RCC 7860 (cell line): ENCODE measurements around the gene LRRC32.

Experiments used
- DNase-seq: peaks from one replicate; pipeline ENCODE4 v3.0.0-alpha.2; 2015; ENCODE audit warnings: low spot score
- FAIRE-seq: peaks from 2 replicates; lab custom pipeline; 2012; peaks lifted over from hg19 to GRCh38; lab: Jason Lieb, UNC

LRRC32 gene, protein sequence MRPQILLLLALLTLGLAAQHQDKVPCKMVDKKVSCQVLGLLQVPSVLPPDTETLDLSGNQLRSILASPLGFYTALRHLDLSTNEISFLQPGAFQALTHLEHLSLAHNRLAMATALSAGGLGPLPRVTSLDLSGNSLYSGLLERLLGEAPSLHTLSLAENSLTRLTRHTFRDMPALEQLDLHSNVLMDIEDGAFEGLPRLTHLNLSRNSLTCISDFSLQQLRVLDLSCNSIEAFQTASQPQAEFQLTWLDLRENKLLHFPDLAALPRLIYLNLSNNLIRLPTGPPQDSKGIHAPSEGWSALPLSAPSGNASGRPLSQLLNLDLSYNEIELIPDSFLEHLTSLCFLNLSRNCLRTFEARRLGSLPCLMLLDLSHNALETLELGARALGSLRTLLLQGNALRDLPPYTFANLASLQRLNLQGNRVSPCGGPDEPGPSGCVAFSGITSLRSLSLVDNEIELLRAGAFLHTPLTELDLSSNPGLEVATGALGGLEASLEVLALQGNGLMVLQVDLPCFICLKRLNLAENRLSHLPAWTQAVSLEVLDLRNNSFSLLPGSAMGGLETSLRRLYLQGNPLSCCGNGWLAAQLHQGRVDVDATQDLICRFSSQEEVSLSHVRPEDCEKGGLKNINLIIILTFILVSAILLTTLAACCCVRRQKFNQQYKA

DNA sequence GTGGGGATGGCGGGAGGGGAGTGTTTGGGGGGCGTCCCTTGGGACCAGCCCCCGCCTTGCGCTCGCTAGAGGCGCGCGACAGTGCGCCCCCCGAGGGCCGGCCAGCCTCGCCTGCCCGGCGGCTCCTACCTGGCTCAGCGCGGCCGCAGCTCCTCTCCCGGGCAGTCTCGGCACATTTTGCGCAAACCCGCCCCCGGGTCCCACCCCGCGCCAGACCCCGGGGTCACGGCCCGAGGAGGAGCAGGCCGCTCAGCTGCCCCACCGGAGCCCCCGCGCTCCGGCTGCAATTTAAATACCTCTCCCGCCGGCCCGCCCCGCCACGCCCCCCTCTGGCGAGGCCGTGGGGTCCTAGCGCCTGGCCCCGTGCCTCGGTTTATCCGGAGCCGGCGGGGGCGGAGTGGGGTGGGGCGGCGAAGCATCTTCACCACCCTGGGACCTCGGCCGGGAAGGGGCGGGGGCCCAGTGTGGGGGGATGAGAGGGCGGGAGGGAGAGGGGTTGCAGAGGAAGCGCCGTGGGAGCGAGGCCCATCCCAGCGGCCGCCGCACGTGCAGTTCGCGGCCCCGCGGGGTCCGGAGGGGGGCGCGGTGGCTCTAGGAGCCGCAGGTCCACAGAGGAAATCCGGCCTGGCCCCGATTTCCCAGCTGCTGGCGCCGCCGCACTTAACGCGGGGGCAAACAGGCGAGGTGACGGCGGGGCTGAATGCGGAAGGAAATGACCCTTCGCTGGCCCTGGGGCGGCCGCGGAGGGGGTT is at the start of gene LRRC32:
Gene LRRC32, minus strand, starts transcription at position 263 of the 752 bp plus-strand sequence. CDS start 4,793 bp downstream, outside the sequence.
- FAIRE-seq (no peak), DNase-seq (no peak)

DNA sequence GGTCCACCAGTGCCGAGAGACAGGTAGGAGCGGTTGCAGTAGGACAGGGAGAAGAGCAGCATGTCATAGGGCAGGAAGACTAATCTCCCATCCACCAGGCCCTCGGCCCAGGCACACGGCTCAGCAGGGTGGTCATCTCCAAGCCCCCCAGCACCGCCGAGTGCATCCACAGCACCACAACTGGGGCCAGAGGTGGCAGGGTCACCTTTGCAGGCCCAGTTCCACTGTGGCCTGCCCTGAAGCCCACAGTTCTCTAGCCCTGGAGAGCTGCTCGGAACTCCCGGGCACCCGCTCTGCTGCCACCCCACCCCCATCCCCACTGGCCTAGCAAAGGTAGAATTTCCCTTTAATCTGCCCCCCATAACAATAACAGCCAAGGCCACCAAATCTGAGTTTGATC is 49.1 kb upstream of the LRRC32 start:
- no peak for DNase-seq
- FAIRE-seq, result no peak

DNA sequence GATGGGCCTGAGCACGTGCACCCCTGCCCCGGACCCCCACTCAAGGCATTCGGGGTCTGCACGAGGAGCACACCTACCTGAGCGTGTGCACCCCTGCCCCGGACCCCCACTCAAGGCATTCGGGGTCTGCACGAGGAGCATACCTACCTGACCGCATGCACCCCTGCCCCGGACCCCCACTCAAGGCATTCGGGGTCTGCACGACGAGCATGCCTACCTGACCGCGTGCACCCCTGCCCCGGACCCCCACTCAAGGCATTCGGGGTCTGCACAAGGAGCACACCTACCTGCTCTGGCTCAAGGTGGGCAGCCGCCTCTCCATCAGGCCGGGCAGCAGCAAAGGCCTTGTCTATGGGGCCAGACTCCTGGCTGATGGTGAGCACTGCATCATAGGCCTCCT is 48.7 kb upstream of the LRRC32 start:
- no peak for FAIRE-seq
- no peak for DNase-seq

GRCh38 chr11:76717816-76718215 is 47.3 kb upstream of the LRRC32 start:
- DNase-seq (no peak), FAIRE-seq (no peak)

- DNase-seq (no peak), FAIRE-seq (no peak)
Measured at GRCh38 chr11:76717369-76717768, 46.8 kb upstream of the LRRC32 start.

DNA sequence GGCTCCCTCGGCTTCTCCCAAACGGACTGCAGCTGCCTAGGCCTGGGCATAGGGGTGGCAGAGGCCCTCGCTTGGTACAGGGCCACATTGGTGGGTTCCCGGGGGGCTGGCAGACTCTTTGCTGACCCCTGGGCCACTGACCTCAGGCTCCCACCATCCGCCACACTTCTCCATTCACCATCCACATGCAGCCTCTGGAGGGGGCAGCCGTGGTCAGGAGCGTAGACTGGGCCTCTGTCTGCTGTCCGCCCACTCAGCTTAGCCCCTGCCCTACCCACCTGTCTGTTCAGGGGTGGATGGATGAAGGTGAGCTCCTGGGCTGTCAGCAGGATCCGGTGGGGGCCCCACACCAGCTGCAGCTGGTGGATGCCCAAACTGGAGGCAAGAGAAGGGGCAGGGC is 45.7 kb upstream of the LRRC32 start:
- no peak for FAIRE-seq

DNA sequence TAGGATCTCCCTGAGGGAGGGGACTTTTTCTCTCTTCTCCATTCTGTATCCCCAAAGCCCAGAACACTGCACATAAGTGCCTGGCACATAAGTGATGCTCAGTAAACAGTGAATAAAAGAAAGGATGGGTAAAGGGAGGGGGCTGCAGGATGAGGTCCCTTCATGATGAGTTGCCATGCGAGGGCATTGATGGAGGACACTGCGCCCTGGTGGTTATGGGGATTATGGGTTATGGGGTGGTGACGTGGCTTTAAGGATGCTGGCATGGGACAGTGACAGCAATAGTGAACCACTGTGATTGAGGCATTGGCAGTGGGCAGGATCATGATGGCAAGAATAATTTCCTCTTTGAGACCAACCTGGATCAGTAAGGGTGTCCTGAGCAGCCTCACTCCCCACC is 43.9 kb upstream of the LRRC32 start:
- DNase-seq (no peak), FAIRE-seq (no peak)

More for the DNA sequence above, 45.7 kb upstream of the LRRC32 start:
- DNase-seq, result no peak

GRCh38 chr11:76713499-76713898 is 43.0 kb upstream of the LRRC32 start:
- FAIRE-seq, result no peak

DNA sequence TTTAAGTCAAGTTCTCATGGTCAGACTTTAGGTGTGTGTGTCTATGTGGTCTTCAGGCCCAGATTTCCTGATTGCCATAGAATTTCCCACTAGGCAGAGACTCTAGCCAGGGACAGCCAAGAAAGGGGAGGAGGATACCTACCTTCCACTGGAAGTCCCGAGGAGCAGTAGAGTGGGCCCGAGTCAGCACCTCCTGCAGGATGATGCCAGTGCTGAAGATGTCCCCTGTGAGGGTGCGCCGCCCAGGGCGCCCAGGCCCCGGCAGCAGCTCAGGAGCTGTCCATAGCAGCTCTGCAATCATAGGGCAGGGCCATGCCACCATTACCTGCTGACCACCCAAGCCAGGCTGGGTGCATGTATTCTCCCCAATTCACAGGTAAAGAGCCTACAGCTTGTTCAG is 41.6 kb upstream of the LRRC32 start:
- DNase-seq (no peak), FAIRE-seq (no peak)

More at GRCh38 chr11:76713499-76713898, 43.0 kb upstream of the LRRC32 start:
- DNase-seq, result no peak

DNA sequence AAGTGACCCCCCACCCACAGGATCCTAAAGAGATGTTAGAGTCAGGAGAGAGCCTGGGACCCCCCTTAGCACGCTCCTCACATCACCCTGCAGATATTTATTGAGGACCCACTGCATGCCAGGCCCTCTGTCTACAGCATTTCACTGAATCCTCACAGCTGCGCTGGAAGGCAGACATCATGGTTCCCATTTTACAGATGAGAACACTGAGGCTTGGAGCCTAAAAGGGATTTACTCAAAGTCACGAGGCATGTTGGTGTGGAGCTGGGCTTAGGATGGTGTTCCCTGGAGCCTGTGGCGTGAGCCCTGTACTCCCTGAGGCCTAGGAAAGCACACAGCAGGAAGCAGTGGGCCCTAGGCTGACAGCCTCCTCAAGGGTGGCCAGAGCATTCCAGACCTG is 39.2 kb upstream of the LRRC32 start:
- DNase-seq (no peak), FAIRE-seq (no peak)

DNA sequence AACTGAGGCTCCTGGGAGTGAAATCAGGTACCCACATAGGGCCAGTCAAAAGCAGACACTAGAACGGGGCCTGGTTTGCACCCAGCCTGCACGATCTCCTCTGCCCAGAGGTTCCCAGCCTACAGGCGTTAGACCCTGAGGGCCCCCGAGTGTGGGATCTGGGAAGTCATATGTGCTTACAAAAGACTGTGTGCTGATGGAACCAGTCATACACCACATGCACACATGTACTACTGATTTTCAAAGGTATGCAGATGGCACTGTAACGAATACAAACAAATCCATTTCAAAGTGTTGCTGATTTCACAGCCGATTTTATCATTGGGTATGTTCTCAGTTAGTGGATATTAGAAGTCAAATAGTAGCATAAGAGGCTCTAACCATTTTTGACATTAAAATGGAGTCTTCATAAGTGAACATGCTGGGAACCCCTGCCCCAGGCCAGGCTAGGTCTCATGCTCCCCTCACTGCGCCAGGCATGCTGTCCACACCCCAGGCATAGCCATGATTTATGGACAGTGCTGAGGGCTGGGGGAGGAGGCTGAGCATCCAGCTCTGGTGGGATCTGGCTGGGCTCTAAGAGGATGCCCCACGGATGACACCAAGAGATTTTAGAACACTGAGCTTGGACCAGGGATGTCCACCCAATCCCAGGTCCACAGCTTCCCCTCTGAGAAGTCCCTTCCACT is 38.6 kb upstream of the LRRC32 start:
- FAIRE-seq (no peak), DNase-seq (no peak)

DNA sequence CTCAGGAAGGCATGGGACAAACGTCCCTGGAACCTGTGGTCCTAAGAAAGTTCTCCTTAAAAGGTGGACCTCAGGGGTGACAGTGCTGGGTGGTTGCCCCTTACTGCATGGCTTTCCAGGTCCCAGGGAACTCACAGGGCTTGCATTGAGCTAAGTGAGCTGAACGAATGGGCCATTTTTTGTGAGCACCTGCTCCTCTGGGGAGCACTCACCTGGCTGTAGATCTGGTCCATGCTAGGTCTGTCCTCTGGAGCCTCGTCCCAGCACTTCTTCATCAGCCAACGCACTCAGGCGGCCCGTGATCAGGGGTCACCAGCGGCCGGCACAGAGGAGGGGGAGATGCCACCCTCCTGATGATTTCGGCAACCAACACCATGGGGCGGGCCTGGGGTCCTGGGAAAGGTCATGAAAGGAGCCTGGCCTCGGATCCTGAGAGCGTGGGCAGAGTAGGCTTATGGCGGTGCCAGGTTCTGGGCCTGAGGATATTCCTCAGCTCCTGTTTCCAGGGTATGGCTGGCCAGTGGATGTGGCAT is 36.8 kb upstream of the LRRC32 start:
- FAIRE-seq (no peak), DNase-seq (no peak)

DNA sequence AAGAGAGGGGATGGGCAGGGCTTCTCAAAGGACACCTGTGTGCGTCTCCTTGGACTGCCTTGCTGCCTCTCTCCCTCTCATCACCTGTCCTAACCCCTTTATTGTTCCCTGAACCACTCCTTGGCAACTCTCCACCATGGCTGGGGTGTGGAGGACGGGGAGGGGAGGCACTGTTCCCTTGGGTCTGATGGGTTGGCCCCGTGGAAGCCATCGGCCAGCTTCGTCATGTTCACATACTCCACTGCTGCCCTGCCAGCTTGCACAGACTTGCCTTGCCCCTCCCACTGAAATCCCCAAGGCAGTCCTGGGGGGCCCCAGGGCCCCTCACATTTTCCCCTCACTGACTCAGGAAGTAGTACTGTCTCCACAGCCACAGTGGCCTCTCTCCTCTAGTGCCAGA is 36.1 kb upstream of the LRRC32 start:
- DNase-seq (no peak), FAIRE-seq (no peak)

DNA sequence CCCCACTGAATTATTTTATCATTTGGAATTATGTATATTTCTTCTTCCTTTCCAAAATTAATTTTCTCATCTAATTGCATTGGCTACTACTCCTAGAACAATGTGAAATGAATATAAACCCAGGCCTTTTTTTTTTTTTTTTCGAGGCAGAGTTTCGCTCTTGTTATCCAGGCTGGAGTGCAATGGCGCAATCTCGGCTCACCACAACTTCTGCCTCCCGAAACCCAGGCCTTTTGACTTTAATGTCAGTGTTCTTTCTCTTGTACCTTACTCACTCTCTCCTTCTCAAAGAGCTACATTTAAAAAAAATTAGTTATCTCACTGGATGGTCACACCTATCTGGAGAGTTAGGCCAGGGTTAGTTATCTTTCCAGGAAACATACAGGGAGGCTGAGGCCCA is 35.3 kb upstream of the LRRC32 start:
- no peak for DNase-seq
- no peak for FAIRE-seq

DNA sequence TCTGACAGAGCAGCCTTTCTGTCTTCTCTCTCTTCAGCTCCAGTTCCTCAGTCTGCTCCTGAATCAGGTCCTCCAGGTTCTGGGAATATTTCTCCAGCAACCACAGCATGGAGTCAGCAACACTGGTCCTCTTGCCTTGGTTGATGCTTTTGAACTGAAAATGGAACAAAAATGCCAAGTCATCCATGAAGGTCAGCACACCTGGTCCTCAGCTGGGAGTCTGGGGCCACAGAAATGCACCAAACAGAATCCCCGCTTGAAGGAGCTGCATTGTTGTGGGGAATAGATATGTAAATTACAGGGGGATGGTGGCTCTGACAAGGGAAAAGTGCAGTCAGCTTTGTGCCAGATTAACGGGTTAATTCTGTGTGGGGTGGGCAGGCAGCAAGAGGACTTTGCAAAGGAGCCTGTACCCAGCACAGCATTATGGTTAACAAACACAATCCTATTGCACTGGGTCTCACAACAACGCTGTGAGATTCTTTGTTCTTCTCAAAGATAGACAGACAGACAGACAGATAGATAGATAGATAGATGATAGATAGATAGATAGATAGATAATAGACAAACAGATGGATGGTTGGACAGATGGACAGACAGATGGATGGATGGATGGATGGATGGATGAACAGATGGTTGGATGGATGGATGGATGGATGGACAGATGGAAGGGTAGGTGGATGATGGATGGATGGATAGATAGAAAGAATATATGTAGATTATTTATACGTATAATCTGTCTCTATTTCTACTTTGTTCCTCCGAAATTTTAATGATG is 33.8 kb upstream of the LRRC32 start:
- FAIRE-seq (no peak), DNase-seq (no peak)

DNA sequence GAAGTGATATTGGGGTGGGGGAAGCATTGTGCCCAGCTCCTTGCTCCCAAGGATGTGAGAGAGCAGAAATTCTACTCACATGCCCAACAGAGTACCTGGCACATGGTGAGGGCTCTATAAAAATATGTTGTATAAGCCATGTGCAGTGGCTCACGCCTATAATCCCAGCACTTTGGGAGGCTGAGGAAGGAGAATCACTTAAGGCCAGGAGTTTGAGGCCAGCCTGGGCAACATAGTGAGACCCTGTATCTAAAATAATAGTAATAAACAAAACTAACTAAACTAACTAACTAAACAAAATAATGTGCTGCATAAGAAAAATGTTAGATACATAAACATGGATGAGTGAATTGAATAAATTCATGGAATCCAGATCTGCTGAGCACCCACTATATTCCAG is 33.2 kb upstream of the LRRC32 start:
- FAIRE-seq (no peak), DNase-seq (no peak)

DNA sequence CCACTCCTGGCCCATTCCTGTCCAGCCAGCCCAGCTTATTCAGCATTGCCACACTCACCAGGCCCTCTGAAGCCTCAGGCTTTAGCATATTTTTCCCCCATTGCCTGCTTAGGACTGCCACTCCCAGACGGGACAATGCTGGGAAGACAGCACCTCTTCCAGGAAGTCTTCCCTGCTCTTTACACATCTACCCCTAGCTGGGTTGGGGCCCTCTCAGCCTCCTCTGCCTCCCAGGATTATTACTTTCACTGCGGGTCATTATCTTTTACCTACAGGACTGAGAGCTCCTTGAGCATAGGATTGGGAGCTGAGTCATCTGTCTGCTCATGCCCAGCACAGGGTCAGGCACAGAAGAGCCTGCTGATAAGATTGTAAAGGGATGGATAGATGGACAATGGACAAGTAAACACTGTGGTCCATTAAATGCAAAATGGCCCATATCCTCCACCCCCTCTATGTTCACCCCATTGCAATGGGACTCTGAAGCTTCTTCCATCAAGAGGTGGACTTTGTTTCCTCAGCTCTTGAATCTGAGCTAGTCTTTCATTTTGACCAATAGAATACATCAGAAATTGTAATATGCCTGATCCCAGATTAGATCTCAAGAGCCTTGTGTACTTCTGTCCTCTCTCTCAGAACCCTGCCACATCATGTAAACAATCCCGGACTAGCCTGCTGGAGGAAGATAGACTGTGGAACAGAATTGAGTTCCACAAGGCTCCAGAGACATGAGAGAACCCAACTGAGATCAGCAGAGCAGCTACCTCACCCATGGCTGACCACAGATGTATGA is 32.0 kb upstream of the LRRC32 start:
- no peak for FAIRE-seq
- no peak for DNase-seq

DNA sequence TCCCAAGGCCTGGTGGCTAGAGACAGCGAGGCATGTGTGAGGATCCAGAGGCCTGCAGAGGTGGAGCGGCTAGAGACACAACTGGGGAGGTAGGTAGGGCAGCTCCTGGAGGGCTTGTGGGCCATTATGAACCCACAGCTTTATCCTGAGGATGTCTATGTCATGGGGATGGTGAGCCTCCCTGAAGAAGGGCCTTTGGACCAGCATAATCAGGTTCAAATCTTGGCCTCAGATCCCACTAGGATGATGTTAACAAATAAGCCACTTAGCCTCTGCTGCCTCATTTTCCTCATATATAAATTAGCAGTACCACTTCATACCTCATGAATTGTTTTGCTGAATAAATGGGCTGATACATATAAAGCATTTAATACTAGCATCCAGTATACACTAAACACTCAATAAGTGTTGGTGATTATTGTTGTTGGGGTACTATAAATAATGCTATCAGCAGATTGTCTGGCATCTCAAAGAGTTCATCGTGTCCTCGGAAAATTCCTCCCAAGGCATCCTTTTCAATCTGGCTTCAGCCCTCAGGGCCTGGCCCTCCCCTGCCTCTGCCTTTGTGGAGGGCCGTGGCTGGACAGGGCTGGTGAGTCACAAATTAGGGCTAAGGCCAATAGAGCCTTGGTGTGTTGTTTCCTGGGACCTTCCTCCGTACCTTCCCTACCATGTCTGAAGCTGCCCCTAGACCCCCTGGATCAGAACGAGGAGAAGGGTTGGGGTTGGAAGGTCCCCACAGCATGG is 30.9 kb upstream of the LRRC32 start:
- DNase-seq, result no peak
- FAIRE-seq, result no peak
